HepG2 (cell line): ENCODE data around the gene LYSMD3. TPM values are rescaled to one million over a fixed set of nuclear protein-coding genes. Genes with fewer than 3 reads are reported as not detected.
A peak's percentile ranks its signal among the peaks of the same experiment; 100 is the strongest.

Experiments
- FIP1L1 ChIP-seq: fragments of 200-400 bp; formaldehyde crosslinking; IDR thresholded peaks from 2 replicates; pipeline ENCODE4 v1.6.1; 2018; ENCODE audit warnings: low read depth, mild to moderate bottlenecking, low read length, moderate library complexity, borderline replicate concordance; ENCODE audit not compliant: insufficient read depth
- FOSL2 ChIP-seq: sonication (generic); formaldehyde crosslinking; IDR thresholded peaks from 2 replicates; pipeline ENCODE4 v1.4.0; 2020; ENCODE audit warnings: missing genetic modification reagents
- HOXA5 ChIP-seq: sonication (generic); formaldehyde crosslinking; IDR thresholded peaks from 2 replicates; pipeline ENCODE4 v1.4.0; 2020; ENCODE audit warnings: missing genetic modification reagents
- JARID2 ChIP-seq: sonication (generic); formaldehyde crosslinking; IDR thresholded peaks from 2 replicates; pipeline ENCODE4 v1.8.1; 2023; ENCODE audit warnings: missing genetic modification reagents, inconsistent platforms; ENCODE audit not compliant: insufficient replicate concordance
- KLF9 ChIP-seq: IDR thresholded peaks from 2 replicates; pipeline ENCODE4 v1.6.1; 2016; ENCODE audit warnings: low read depth
- MTA3 ChIP-seq: sonication (generic); formaldehyde crosslinking; IDR thresholded peaks from 2 replicates; pipeline ENCODE4 v1.4.0; 2020; ENCODE audit warnings: missing genetic modification reagents
- NFATC3 ChIP-seq: sonication (generic); formaldehyde crosslinking; IDR thresholded peaks from 2 replicates; pipeline ENCODE4 v1.5.1; 2020; ENCODE audit warnings: mild to moderate bottlenecking, missing genetic modification reagents
- PRMT3 ChIP-seq: sonication (generic); formaldehyde crosslinking; IDR thresholded peaks from 2 replicates; pipeline ENCODE4 v1.8.1; 2022; ENCODE audit warnings: low read depth, mild to moderate bottlenecking, moderate library complexity, missing genetic modification reagents, borderline replicate concordance
- RXRA ChIP-seq: sonication (generic); formaldehyde crosslinking; IDR thresholded peaks from 2 replicates; pipeline ENCODE4 v1.5.1; 2020; ENCODE audit warnings: missing genetic modification reagents
- SRSF9 ChIP-seq: fragments of 200-400 bp; formaldehyde crosslinking; IDR thresholded peaks from 2 replicates; pipeline ENCODE4 v1.6.1; 2018; ENCODE audit warnings: borderline replicate concordance, mild to moderate bottlenecking, low read depth, low read length; ENCODE audit not compliant: insufficient read depth, poor library complexity, severe bottlenecking
- ZBTB10 ChIP-seq: sonication (generic); formaldehyde crosslinking; IDR thresholded peaks from 2 replicates; pipeline ENCODE4 v1.4.0; 2020; ENCODE audit warnings: missing genetic modification reagents, borderline replicate concordance
- ZNF468 ChIP-seq: sonication (generic); formaldehyde crosslinking; IDR thresholded peaks from 2 replicates; pipeline ENCODE4 v1.8.0; 2022; ENCODE audit warnings: mild to moderate bottlenecking, moderate library complexity, missing genetic modification reagents
- ZNF619 ChIP-seq: sonication (generic); formaldehyde crosslinking; IDR thresholded peaks from 2 replicates; pipeline ENCODE4 v1.4.0; 2020; ENCODE audit warnings: mild to moderate bottlenecking, missing genetic modification reagents
- ZNF7 ChIP-seq: IDR thresholded peaks from 2 replicates; pipeline ENCODE4 v1.6.1; 2016; ENCODE audit warnings: missing biosample characterization, missing genetic modification reagents
- ZSCAN30 ChIP-seq: sonication (generic); formaldehyde crosslinking; IDR thresholded peaks from 2 replicates; pipeline ENCODE4 v1.5.0; 2020; ENCODE audit warnings: mild to moderate bottlenecking, missing genetic modification reagents
- polyA plus RNA-seq, 8 experiments: library from polyadenylated mRNA; depleted of rRNA in 3 of 8; stranded (reverse) in 7 of 8; unstranded in 1 of 8; fragments of >200 nt; fragmentation: Illumina TruSeq in 4 of 8; extraction: Trizol in 4 of 8; gene quantifications; 2 replicates each; pipeline versions ENCODE4 v1.2.1 to v1.2.3, GENCODE V29; 2011 to 2016; ENCODE audit warnings: low read depth in 4 of 8, missing spikeins in 1 of 8, mixed read lengths in 1 of 8; ENCODE audit not compliant: insufficient read depth in 1 of 8
- total RNA-seq, 5 experiments: library from RNA; depleted of rRNA; stranded (reverse); fragments of >200 nt; fragmentation: Illumina TruSeq; extraction: Trizol; gene quantifications; 2 replicates each; pipeline ENCODE4 v1.2.3, GENCODE V29; 2016; ENCODE audit warnings: low read depth in 1 of 5
- TF ChIP-seq, protein P1 (sequence below): sonication (generic); formaldehyde crosslinking; IDR thresholded peaks from 2 replicates; pipeline ENCODE4 v1.4.0; 2020; ENCODE audit warnings: missing genetic modification reagents
- TF ChIP-seq, protein P2 (sequence below): sonication (generic); formaldehyde crosslinking; conservative IDR thresholded peaks from 2 replicates; pipeline ENCODE4 v1.4.0; 2020; ENCODE audit warnings: missing genetic modification reagents
- TF ChIP-seq, protein P3 (sequence below), 2 experiments: fragments of 450-650 bp in 1 of 2; sonication (generic) in 1 of 2; formaldehyde crosslinking; IDR thresholded peaks; 2 replicates each; pipeline versions ENCODE4 v1.5.0 to v1.8.0; 2020 to 2022; ENCODE audit warnings: mild to moderate bottlenecking in 1 of 2, missing genetic modification reagents in 1 of 2

The LYSMD3 gene
- total and polyA plus RNA-seq, 2 of the 13 experiments (the other 11 are each of a cell fraction or from before 2014, with no cell fraction given), result 9.1 to 13.8 TPM

GRCh38 chr5:90529194-90529938 is at the start of gene LYSMD3 (continued):
- TF ChIP-seq SRSF9 (no peak), JARID2 (CRISPR knock-in tag) (no peak), RXRA (CRISPR knock-in tag) (peak; percentile 84), MTA3 (CRISPR knock-in tag) (no peak), ZNF7 (CRISPR knock-in tag) (no peak), NFATC3 (no peak), PRMT3 (CRISPR knock-in tag) (no peak), ZNF468 (no peak), ZBTB10 (CRISPR knock-in tag) (no peak), FOSL2 (CRISPR knock-in tag) (peak; percentile 90), ZNF619 (CRISPR knock-in tag) (peak; percentile 55; the same call in 1 of the 2 replicates), ZSCAN30 (CRISPR knock-in tag) (no peak; the same call in 1 of the 2 replicates), KLF9 (CRISPR knock-in tag) (no peak), FIP1L1 (no peak), HOXA5 (CRISPR knock-in tag) (no peak; the same call in 1 of the 2 replicates)
- TF ChIP-seq, protein P1, sequence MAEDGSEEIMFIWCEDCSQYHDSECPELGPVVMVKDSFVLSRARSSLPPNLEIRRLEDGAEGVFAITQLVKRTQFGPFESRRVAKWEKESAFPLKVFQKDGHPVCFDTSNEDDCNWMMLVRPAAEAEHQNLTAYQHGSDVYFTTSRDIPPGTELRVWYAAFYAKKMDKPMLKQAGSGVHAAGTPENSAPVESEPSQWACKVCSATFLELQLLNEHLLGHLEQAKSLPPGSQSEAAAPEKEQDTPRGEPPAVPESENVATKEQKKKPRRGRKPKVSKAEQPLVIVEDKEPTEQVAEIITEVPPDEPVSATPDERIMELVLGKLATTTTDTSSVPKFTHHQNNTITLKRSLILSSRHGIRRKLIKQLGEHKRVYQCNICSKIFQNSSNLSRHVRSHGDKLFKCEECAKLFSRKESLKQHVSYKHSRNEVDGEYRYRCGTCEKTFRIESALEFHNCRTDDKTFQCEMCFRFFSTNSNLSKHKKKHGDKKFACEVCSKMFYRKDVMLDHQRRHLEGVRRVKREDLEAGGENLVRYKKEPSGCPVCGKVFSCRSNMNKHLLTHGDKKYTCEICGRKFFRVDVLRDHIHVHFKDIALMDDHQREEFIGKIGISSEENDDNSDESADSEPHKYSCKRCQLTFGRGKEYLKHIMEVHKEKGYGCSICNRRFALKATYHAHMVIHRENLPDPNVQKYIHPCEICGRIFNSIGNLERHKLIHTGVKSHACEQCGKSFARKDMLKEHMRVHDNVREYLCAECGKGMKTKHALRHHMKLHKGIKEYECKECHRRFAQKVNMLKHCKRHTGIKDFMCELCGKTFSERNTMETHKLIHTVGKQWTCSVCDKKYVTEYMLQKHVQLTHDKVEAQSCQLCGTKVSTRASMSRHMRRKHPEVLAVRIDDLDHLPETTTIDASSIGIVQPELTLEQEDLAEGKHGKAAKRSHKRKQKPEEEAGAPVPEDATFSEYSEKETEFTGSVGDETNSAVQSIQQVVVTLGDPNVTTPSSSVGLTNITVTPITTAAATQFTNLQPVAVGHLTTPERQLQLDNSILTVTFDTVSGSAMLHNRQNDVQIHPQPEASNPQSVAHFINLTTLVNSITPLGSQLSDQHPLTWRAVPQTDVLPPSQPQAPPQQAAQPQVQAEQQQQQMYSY (CRISPR knock-in tag), result no peak
- TF ChIP-seq, protein P2, sequence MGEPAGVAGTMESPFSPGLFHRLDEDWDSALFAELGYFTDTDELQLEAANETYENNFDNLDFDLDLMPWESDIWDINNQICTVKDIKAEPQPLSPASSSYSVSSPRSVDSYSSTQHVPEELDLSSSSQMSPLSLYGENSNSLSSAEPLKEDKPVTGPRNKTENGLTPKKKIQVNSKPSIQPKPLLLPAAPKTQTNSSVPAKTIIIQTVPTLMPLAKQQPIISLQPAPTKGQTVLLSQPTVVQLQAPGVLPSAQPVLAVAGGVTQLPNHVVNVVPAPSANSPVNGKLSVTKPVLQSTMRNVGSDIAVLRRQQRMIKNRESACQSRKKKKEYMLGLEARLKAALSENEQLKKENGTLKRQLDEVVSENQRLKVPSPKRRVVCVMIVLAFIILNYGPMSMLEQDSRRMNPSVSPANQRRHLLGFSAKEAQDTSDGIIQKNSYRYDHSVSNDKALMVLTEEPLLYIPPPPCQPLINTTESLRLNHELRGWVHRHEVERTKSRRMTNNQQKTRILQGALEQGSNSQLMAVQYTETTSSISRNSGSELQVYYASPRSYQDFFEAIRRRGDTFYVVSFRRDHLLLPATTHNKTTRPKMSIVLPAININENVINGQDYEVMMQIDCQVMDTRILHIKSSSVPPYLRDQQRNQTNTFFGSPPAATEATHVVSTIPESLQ, result no peak
- TF ChIP-seq, protein P3, sequence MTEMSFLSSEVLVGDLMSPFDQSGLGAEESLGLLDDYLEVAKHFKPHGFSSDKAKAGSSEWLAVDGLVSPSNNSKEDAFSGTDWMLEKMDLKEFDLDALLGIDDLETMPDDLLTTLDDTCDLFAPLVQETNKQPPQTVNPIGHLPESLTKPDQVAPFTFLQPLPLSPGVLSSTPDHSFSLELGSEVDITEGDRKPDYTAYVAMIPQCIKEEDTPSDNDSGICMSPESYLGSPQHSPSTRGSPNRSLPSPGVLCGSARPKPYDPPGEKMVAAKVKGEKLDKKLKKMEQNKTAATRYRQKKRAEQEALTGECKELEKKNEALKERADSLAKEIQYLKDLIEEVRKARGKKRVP (CRISPR knock-in tag; IDR thresholded peaks at IDR 0.05), result peak in 1 of 2 experiments; percentile 68; a peak in 1 of 4 replicates
